Motor neuron (in vitro differentiated cells): ENCODE data around the gene C2CD2. TPM values are rescaled to one million over a fixed set of nuclear protein-coding genes. Genes with fewer than 3 reads are reported as not detected.

Experiments used
- ATAC-seq, 8 experiments: fragments of 200-7000 bp; cut with Tn5 transposase; replicated peaks in 6 of 8; 2 replicates each; pipeline ENCODE4 v1.8.0; 2021; ENCODE audit warnings: mild to moderate bottlenecking in 8 of 8, moderate library complexity in 8 of 8
- H3K27ac ChIP-seq, 2 donors: fragments of 250-450 bp; sonication (Bioruptor Pico); 2 replicates each; pipeline ENCODE4 v1.9.0; 2021; ENCODE audit warnings: antibody characterized with exemption in 2 of 2, mild to moderate bottlenecking in 2 of 2, moderate library complexity in 1 of 2
- H3K4me1 ChIP-seq, 2 donors: fragments of 250-450 bp; sonication (Bioruptor Pico); replicated peaks in 1 of 2; 2 replicates each; pipeline ENCODE4 v1.6.1; 2021; ENCODE audit warnings: antibody characterized with exemption in 2 of 2, mild to moderate bottlenecking in 2 of 2, moderate library complexity in 1 of 2
- H3K4me3 ChIP-seq, 5 donors: fragments of 250-450 bp; sonication (Bioruptor Pico); 2 replicates each; pipeline ENCODE4 v1.9.0; 2021; ENCODE audit warnings: antibody characterized with exemption in 5 of 5, mild to moderate bottlenecking in 5 of 5, moderate library complexity in 4 of 5
- WGBS, 10 experiments: fragments of 450-650 bp; shearing (Covaris generic); methylation state at CpG; one replicate each; pipeline ENCODE4 v1.0.0; 2022; 5-methylcytosine and 5-hydroxymethylcytosine counted together
- in situ Hi-C, 9 experiments: fragments of 400-800 bp; cut with MboI; loops; one replicate each; pipeline ENCODE4 v1.15.0; 2021; ENCODE audit warnings: low sequenced_read_pairs in 9 of 9, low pct_unique_long_range_greater_than_20kb in 2 of 9; ENCODE audit not compliant: unreplicated experiment in 9 of 9
- total RNA-seq, 8 experiments: library from RNA; unstranded; fragments of 300-600 nt; gene quantifications; 2 replicates each; pipeline versions ENCODE4 v1.2.3 to v1.2.4, GENCODE V29; 2022

C2CD2 gene
- total RNA-seq, 8 experiments from 2014 or later, result 3.5 to 22.3 (median 6.6) TPM

- Histone ChIP-seq H3K4me1 (no peaks in the 10 kb centered on the region), H3K27ac (no peak overlapping the region), H3K4me3 (no peak overlapping the region)
- in situ Hi-C loops, result no loop called here
- no peak for ATAC-seq
- WGBS, 10 experiments, result 87 to 100% (median 93%) methylated on average over 2 to 6 of the region's 6 CpGs
Measured at GRCh38 chr21:41985662-41986416, 32.0 kb upstream of the C2CD2 start.

DNA sequence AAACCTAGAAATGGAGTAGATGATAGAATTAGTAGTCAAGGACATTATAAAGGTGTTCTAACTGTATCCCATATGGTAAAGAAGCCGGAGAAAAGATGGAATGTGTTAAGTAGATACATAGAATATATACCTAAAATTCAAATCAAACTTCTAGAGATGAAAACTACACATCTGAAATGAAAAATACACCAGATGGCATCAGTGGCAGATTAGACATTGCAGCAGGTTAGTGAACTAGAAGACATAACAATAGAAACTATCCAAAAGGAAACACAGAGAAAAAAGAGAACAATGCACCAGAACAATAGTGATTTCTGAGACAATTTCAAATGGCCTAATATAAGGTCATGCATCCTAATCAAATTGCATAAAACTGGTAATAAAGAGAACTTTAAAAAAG lies 29.4 kb upstream of the C2CD2 start:
- 67 to 100% (median 93%) methylated on average over 1 of the region's 1 CpG; no CpG with 5 or more reads in 1 of the 10 experiments for WGBS, 10 experiments
- ATAC-seq, result no peak
- in situ Hi-C loops, result no loop called here

DNA sequence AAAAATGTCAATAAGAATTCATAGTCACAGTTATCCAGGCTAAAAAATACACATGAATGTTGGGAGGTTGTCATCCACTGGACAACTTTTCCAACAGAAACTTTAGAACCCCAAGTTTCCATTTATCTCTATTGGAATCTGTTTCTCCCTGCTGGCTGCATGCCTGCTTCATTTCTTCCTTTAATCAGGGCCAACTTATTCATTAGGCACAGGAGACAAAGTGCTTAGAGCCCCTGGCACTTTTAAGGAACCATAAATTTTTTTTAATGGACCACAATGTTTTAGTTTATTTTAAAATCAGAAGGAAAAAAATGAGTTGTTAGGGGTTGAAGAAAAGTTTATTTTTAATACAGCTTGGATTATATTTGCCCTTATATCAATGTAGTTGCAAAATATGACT lies 26.7 kb upstream of the C2CD2 start:
- H3K4me3 ChIP-seq, result no peak overlapping the region
- ATAC-seq, result no peak
- no peak overlapping the region for H3K27ac ChIP-seq
- no peaks in the 10 kb centered on the region for H3K4me1 ChIP-seq
- in situ Hi-C loops, result no loop called here

More for the DNA sequence above, 29.4 kb upstream of the C2CD2 start:
- no peak overlapping the region for H3K4me3 ChIP-seq
- no peaks in the 10 kb centered on the region for H3K4me1 ChIP-seq
- no peak overlapping the region for H3K27ac ChIP-seq

- no peak for ATAC-seq
- in situ Hi-C loops, result no loop called here
- no peak overlapping the region for H3K27ac ChIP-seq
- H3K4me1 ChIP-seq, result no peaks in the 10 kb centered on the region
- WGBS, 10 experiments, result 51 to 100% (median 75%) methylated on average over 2 to 6 of the region's 7 CpGs; no CpG with 5 or more reads in 3 of the 10 experiments
- H3K4me3 ChIP-seq, result no peak overlapping the region
Measured at GRCh38 chr21:41979751-41980369, 26.0 kb upstream of the C2CD2 start.

DNA sequence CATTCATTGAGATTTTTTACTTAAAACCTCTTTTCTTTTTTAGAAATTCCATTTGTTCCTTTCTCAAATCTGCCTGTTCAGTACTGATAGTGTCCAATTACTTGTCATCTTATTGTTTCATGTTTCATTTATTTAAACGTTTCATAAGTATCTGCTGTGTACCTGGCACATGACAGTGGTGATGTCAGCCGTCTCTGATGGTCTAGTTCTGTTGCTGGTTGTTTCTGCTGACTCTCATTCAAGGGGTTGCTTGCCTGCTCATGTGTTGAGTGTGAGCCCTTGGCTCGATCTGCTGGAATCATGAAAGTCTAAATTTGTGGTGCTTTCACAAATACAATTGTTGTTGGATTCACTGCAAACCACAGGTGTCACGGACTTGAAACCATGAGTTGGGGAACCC lies 25.5 kb upstream of the C2CD2 start:
- WGBS, 10 experiments, result 11 to 86% (median 55%) methylated on average over 1 to 4 of the region's 4 CpGs
- Histone ChIP-seq H3K27ac (no peak overlapping the region), H3K4me1 (no peaks in the 10 kb centered on the region), H3K4me3 (no peak overlapping the region)
- no peak for ATAC-seq
- in situ Hi-C loops, result no loop called here

- 56 to 100% (median 88%) methylated on average over 2 to 12 of the region's 17 CpGs for WGBS, 10 experiments
- Histone ChIP-seq H3K4me3 (no peak overlapping the region), H3K27ac (no peak overlapping the region), H3K4me1 (no peaks in the 10 kb centered on the region)
- no peak for ATAC-seq
- in situ Hi-C loops, result no loop called here
Measured at GRCh38 chr21:41977034-41977950, 23.5 kb upstream of the C2CD2 start.

- Histone ChIP-seq H3K27ac (no peak overlapping the region), H3K4me3 (no peak overlapping the region), H3K4me1 (no peaks in the 10 kb centered on the region)
- no peak for ATAC-seq
- in situ Hi-C loops, result no loop called here
- 60 to 100% (median 87%) methylated on average over 1 to 7 of the region's 8 CpGs; no CpG with 5 or more reads in 1 of the 10 experiments for WGBS, 10 experiments
Measured at GRCh38 chr21:41976611-41977010, 22.8 kb upstream of the C2CD2 start.

- Histone ChIP-seq H3K4me3 (no peak overlapping the region), H3K4me1 (peaks cover 0 to 8% of the 10 kb centered on the region in 2 donors), H3K27ac (no peak overlapping the region)
- in situ Hi-C loops, result no loop called here
- ATAC-seq, result no peak
- 78 to 95% (median 89%) methylated on average over 2 to 10 of the region's 17 CpGs; no CpG with 5 or more reads in 2 of the 10 experiments for whole genome bisulfite sequencing, 10 experiments
Measured at GRCh38 chr21:41975391-41976272, 21.8 kb upstream of the C2CD2 start.

GRCh38 chr21:41974752-41975053 lies 20.9 kb upstream of the C2CD2 start:
- H3K27ac ChIP-seq, result no peak overlapping the region
- H3K4me3 ChIP-seq, result no peak overlapping the region
- whole genome bisulfite sequencing, 10 experiments, result 40 to 83% (median 80%) methylated on average over 1 to 2 of the region's 4 CpGs; no CpG with 5 or more reads in 7 of the 10 experiments
- in situ Hi-C loops, result no loop called here
- no peak for ATAC-seq
- H3K4me1 ChIP-seq, result peaks cover 4 to 13% of the 10 kb centered on the region in 2 donors

DNA sequence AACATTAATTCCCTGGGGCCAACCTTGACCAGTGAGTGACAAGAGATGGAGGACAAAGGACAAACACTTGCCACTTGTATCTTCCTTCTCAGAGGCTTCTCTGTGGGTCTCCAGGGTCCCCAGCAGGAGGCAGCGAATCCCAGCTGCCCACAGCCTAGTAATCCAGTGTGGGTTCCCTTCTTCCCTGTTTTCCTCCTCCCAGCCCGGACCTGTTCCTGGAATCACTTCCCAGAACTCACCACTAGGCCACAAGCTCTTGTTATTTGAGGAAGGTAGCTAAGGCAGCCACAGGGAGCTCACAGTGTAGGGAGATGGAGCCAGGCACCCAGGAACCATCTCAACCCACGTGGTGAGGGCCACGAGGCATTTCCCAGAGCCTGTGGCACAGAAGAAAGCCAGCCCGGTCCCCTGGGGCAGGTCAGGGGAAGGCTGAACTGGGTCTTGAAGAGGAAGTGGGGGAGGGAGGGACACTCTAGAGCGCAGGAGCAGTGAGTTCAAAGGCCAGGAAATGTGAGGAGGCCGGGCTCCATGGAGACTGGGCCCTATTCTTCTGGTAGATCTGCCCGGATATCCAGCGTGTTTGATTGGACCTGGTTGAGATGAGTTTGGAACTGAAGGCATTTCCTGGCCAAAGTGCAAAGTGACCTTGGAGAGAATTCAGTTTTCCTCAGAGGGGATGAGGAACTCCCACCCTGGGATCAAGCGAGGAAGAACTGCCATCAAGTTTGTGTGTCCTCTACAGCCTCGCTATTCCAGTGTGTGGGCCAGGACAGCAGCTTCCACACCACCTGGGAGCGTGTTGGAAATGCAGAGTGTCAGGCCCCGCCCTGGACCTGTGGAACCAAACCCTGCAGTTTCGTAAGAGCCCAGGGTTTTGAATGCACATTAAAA lies 20.3 kb upstream of the C2CD2 start:
- 20 to 100% (median 76%) methylated on average over 1 to 5 of the region's 14 CpGs; no CpG with 5 or more reads in 1 of the 10 experiments for WGBS, 10 experiments

GRCh38 chr21:41973427-41973831 lies 19.6 kb upstream of the C2CD2 start:
- ATAC-seq, result no peak
- no peak overlapping the region for H3K27ac ChIP-seq
- no peak overlapping the region for H3K4me3 ChIP-seq
- in situ Hi-C loops, result no loop called here
- WGBS, 10 experiments, result 17 to 100% (median 84%) methylated on average over 1 to 10 of the region's 15 CpGs; no CpG with 5 or more reads in 3 of the 10 experiments
- peaks cover 4 to 17% of the 10 kb centered on the region in 2 donors for H3K4me1 ChIP-seq

More for the DNA sequence above, 20.3 kb upstream of the C2CD2 start:
- no peak overlapping the region for H3K27ac ChIP-seq
- H3K4me3 ChIP-seq, result no peak overlapping the region
- in situ Hi-C loops, result no loop called here
- ATAC-seq, result peak in 1 of 8 experiments; percentile 71
- peaks cover 4 to 15% of the 10 kb centered on the region in 2 donors for H3K4me1 ChIP-seq
